Motor neuron (in vitro differentiated cells): ENCODE results near the gene CCL19. TPM values are rescaled to one million over a fixed set of nuclear protein-coding genes. Genes with fewer than 3 reads are reported as not detected.
A peak's percentile ranks its signal among the peaks of the same experiment; 100 is the strongest.

Experiments used
- ATAC-seq, 8 experiments: fragments of 200-7000 bp; cut with Tn5 transposase; replicated peaks in 6 of 8; 2 replicates each; pipeline ENCODE4 v1.8.0; 2021; ENCODE audit warnings: mild to moderate bottlenecking in 8 of 8, moderate library complexity in 8 of 8
- H3K27ac ChIP-seq, 2 donors: fragments of 250-450 bp; sonication (Bioruptor Pico); 2 replicates each; pipeline ENCODE4 v1.9.0; 2021; ENCODE audit warnings: antibody characterized with exemption in 2 of 2, mild to moderate bottlenecking in 2 of 2, moderate library complexity in 1 of 2
- H3K4me1 ChIP-seq, 2 donors: fragments of 250-450 bp; sonication (Bioruptor Pico); replicated peaks in 1 of 2; 2 replicates each; pipeline ENCODE4 v1.6.1; 2021; ENCODE audit warnings: antibody characterized with exemption in 2 of 2, mild to moderate bottlenecking in 2 of 2, moderate library complexity in 1 of 2
- H3K4me3 ChIP-seq, 5 donors: fragments of 250-450 bp; sonication (Bioruptor Pico); 2 replicates each; pipeline ENCODE4 v1.9.0; 2021; ENCODE audit warnings: antibody characterized with exemption in 5 of 5, mild to moderate bottlenecking in 5 of 5, moderate library complexity in 4 of 5
- WGBS, 10 experiments: fragments of 450-650 bp; shearing (Covaris generic); methylation state at CpG; one replicate each; pipeline ENCODE4 v1.0.0; 2022; 5-methylcytosine and 5-hydroxymethylcytosine counted together
- in situ Hi-C, 9 experiments: fragments of 400-800 bp; cut with MboI; loops; one replicate each; pipeline ENCODE4 v1.15.0; 2021; ENCODE audit warnings: low sequenced_read_pairs in 9 of 9, low pct_unique_long_range_greater_than_20kb in 2 of 9; ENCODE audit not compliant: unreplicated experiment in 9 of 9
- total RNA-seq, 8 experiments: library from RNA; unstranded; fragments of 300-600 nt; gene quantifications; 2 replicates each; pipeline versions ENCODE4 v1.2.3 to v1.2.4, GENCODE V29; 2022

Gene CCL19
- total RNA-seq, 8 experiments from 2014 or later: 0.38 TPM; not detected in 7

DNA sequence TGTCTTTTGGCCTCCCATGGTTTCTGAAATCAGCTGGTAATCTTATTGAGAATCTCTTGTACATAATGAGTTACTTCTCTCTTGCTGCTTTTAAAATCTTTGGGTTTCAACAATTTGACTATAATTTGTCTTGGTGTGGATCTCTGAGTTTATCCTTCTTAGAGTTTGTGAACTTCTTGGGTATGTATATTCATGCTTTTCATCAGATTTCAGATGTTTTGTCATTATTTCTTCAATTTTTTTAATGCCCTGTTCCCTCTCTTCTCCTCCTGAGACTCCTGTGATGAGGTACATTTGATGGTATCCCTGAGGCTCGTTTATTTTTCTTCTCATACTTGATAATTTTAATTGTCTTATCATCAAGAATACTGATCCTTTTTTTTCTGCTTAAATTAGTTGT is 21.1 kb upstream of the CCL19 start:
- ATAC-seq: no peak
- Histone ChIP-seq H3K27ac (no peak overlapping the region), H3K4me3 (no peak overlapping the region), H3K4me1 (peaks cover 0 to 7% of the 10 kb centered on the region in 2 donors)
- in situ Hi-C loops: no loop called here
- WGBS, 10 experiments: 0 to 40% (median 16%) methylated on average over 1 of the region's 1 CpG

DNA sequence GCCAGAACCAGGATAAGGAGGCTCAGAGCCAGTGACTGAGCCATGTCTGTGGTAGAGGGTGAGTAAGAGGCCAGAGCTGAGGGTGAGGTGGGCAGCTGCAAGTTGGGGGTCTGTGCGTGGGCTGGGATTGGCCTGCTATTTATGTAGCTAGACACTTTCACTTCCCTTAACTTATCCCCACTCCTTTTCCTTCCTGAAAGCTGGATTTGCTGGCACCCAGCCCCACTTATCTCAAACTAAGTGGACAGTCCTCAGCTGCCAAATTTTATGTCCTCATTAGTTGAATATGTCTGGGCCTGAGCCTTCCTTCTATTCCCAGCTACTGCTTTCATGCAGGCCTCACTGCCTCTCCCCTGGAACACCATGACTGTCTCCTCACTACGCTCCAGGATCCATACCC is 18.9 kb upstream of the CCL19 start, which contains the start of gene CCL21:
TSS of gene CCL21 (minus strand) at position 114 of the 400 bp plus-strand sequence. CDS start at position 44, 70 bp downstream.
- Histone ChIP-seq H3K27ac (no peak within 1 kb of the TSS), H3K4me1 (peaks cover 0 to 7% of the 10 kb centered on the region in 2 donors), H3K4me3 (no peak within 1 kb of the TSS)
- WGBS, 10 experiments: 40 to 100% (median 86%) methylated on average over 1 of the region's 2 CpGs; no CpG with 5 or more reads in 3 of the 10 experiments
- in situ Hi-C loops: no loop called here
- ATAC-seq: no peak

DNA sequence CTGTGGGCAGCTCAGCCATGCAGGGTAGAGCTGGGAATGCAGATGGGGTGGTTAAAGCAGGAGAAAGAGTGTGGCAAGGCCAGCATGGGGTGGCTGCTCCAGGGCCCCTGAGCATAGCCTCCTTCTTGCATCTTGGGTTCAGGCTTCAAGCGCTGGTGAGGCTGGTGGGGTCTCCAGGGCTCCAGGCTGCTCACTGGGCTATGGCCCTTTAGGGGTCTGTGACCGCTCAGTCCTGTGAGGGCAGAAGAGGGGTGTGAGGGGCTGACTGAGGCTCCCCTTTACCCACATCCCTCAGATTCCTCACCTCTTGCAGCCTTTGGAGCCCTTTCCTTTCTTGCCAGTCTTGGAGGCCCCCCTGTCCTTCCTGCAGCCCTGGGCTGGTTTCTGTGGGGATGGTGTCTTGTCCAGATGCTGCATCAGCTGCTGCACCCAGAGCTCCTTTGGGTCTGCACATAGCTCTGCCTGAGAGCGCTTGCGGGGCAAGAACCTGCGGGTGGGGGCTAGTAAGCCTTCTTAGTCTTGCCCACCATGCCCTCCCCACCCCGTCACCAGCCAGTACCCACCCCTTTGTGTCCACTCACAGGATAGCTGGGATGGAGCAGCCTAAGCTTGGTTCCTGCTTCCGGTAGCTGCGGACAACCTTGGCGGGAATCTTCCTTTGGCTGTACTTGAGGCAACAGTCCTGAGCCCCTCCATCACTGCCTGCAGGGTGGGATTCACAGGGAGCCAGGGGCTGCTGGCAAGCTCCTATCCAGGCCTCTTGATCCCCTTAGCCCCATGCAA is 18.3 kb upstream of the CCL19 start:
- in situ Hi-C loops: no loop called here

DNA sequence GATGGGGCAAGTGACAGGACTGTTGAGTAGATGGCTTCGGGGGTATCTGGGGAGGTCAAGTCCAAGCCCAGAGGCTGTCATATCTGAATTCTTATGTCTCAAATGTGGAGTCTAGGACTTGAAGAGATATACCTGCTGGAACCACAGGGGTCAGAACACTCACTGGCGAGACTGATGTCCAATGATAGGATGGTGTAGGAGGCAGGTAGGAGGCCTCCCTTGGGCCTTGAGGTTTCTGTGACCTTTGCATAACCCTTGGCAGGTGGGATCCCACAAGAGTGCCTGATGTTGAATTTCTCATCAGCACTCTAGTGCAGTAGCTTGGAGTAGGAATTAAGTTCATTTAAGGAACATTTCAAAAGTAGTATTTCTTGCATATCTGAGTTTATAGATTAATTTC is 16.1 kb upstream of the CCL19 start:
- no peak overlapping the region for H3K27ac ChIP-seq
- WGBS, 10 experiments: 0 to 80% (median 60%) methylated on average over 1 to 2 of the region's 2 CpGs; no CpG with 5 or more reads in 5 of the 10 experiments
- H3K4me3 ChIP-seq: no peak overlapping the region
- in situ Hi-C loops: no loop called here
- H3K4me1 ChIP-seq: peaks cover 0 to 7% of the 10 kb centered on the region in 2 donors
- ATAC-seq: no peak

More for the DNA sequence above, 18.3 kb upstream of the CCL19 start:
- no peak for ATAC-seq
- 80 to 100% methylated on average over 1 of the region's 9 CpGs; no CpG with 5 or more reads in 8 of the 10 experiments for WGBS, 10 experiments
- Histone ChIP-seq H3K4me3 (no peak overlapping the region), H3K4me1 (peaks cover 0 to 7% of the 10 kb centered on the region in 2 donors), H3K27ac (no peak overlapping the region)

DNA sequence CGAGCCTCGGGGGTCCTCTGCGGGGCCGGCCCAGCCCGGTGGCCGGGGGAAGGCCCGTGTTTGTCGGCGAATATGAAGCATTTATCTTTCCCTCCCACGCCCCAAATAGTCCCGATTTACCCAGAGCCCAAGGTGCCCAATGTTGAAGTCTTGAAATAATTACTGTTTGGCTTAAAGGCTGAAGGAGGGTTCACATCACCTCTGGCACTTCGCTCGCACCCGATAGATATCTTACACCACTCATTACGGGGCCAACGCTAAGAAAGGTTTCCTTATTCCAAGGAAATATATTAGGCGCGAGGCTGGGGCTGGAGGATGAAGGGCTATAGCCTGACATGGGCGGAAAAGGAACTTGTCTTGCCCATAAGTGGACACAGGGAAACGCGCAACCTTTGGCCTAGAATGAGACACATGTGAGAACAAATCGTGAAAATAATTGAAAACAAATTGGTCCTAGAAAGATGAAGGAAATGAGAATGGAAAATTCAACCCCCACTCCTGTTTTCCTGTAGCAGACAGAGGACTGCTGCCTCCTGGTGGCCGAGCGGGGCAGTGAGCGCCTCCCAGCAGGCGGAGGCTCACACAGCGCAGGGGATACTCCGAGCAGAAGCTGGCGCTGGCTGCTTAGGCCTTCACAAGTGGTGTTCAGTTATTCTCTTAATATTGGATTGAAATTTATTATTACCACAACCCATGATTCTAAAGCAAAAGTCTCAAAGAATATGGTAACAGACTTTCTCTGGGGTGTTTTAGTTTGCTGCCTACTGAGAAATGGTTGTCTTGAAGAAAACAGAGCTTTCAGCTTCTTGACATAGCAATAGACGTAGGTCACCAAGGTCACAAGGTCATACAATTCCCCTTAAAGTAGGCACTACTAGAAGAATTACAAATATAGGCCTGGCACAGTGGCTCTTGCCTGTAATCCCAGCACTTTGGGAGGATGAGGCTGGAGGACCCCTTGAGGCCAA is 11.0 kb upstream of the CCL19 start:
- peak overlapping the region; percentile 31 to 44 (median 42) for H3K4me3 ChIP-seq
- peak; percentile 76 to 87 (median 82) for ATAC-seq
- H3K27ac ChIP-seq: no peak overlapping the region
- 0 to 27% (median 16%) methylated on average over 2 to 21 of the region's 30 CpGs; no CpG with 5 or more reads in 1 of the 10 experiments for WGBS, 10 experiments
- in situ Hi-C loops: no loop called here
- H3K4me1 ChIP-seq: peaks cover 2 to 4% of the 10 kb centered on the region in 2 donors

DNA sequence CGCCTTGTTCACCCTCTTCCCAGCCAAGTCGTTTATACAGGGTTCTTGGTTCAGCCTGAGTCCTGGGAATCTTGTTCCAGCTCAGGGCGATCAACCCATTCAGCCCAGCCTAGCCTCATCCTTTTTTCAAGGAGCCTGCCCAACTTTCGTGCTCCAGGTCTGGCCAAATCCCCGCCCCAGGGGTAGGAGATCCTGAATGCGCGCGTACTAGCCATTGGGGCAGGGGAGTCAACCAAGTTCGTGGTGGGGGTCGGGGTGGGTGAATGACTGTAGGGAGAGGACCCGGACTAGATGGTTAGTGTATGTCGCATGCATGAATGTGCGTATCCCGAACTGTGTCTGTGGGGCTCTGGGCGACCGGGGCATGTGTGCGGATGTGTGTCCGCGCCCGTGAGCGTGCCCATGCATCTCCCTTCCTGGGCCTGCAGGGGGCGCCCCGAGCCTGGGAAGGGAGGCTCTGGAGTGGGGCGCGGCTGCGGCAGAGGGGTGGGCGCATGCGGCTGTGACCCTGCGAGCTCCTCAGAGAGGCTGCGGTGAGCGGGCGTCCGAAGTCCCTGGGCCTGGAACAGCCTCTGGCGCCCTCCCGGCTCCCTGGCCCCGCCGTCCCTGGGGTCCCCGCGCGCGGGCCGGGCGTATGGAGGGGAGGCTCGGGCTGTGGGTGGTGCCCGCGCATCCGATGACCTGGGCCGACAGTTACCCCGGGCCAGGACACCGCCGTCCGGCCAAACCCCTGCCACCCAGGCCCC is 10.1 kb upstream of the CCL19 start:
- H3K4me3 ChIP-seq: peak overlapping the region; percentile 31 to 44 (median 42)
- H3K4me1 ChIP-seq: peaks cover 2 to 4% of the 10 kb centered on the region in 2 donors
- ATAC-seq: peak; percentile 87 to 94 (median 90)
- in situ Hi-C loops: no loop called here
- 0 to 40% (median 17%) methylated on average over 1 to 3 of the region's 52 CpGs; no CpG with 5 or more reads in 6 of the 10 experiments for WGBS, 10 experiments
- no peak overlapping the region for H3K27ac ChIP-seq

DNA sequence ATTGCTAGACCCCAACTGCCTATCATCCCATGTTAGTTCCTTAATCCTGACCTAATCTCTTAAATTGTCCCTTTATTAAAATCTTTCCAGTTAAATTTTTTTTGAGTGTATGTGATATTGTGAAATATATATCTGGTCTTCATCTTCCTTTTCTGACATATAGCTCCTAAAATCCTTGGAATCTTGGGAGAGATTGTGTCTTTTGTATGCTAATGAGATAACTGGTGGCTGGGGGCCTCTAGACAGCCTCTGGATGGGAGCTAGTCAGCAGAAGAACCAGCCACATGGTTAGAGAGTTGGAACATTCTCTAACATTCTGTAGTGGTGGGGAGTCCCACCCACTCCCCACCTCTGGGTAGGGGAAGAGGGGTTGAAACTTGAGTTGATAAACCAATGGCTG is 3.7 kb upstream of the CCL19 start:
- in situ Hi-C loops: no loop called here
- ATAC-seq: no peak

DNA sequence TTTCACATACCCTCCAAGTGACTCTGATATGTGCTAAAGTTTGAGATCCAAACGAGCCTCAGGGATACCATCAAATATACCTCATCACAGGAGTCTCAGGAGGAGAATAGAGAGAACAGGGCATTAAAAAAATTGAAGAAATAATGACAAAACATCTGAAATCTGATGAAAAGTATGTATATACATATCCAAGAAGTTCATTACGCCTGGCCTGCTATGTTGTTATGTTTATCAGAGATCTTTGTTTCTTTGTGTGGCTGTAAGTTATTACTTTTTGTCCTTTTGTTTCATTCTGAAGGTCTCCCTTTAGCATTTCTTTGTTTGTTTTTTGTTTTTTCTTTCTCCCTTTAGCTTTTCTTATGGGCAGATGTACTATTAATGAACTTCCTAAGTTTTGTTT is 2.5 kb upstream of the CCL19 start:
- Histone ChIP-seq H3K27ac (no peak overlapping the region), H3K4me1 (no peaks in the 10 kb centered on the region), H3K4me3 (no peak overlapping the region)
- no peak for ATAC-seq
- WGBS, 10 experiments: 28 to 100% (median 57%) methylated on average over 1 to 2 of the region's 2 CpGs; no CpG with 5 or more reads in 1 of the 10 experiments
- in situ Hi-C loops: no loop called here

More for the DNA sequence above, 3.7 kb upstream of the CCL19 start:
- Histone ChIP-seq H3K4me1 (no peaks in the 10 kb centered on the region), H3K4me3 (no peak overlapping the region), H3K27ac (no peak overlapping the region)

DNA sequence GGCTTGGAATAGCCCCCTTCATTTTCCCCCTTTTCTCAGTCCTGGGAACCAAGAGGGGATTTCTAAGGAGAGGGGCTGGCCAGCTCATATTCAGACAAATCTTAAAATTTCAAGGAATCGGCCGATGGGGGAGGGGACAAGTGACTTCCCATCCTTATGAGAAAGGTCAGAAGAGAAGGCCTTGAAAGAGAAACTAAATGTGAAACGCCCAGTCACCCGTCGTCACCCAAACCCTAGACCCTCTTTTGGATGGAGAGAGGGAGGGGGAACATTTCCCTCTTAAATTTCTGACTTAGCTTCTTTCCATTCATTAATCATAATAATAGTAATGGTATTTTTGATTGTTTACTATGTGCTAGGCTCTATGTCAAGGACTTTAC is 850 bp upstream of the CCL19 start:
- H3K4me3 ChIP-seq: no peak overlapping the region
- in situ Hi-C loops: no loop called here
- WGBS, 10 experiments: 65 to 91% (median 71%) methylated on average over 2 to 5 of the region's 5 CpGs; no CpG with 5 or more reads in 5 of the 10 experiments
- H3K27ac ChIP-seq: no peak overlapping the region
- no peak for ATAC-seq
- H3K4me1 ChIP-seq: no peaks in the 10 kb centered on the region

DNA sequence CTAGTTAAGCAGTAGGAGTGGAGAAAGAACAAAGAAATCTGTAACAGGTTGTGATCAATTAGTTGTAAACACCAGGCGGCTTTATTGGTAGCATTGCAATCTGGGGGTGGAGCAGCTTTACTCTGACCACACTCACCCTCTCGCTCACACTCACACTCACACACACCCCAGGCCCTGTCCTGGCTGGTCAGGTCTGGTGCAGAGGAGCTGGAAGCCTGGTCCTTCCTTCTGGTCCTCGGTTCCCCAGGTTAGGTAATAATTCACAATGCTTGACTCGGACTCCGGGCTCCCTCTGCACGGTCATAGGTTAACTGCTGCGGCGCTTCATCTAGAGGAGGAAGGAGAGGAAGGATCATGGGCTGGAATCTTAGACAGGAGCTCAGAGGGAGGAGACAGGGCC is 1.6 kb downstream of the CCL19 start:
- H3K4me3 ChIP-seq: no peak overlapping the region
- in situ Hi-C loops: no loop called here
- no peaks in the 10 kb centered on the region for H3K4me1 ChIP-seq
- ATAC-seq: no peak
- no peak overlapping the region for H3K27ac ChIP-seq
- 54 to 100% (median 93%) methylated on average over 1 to 7 of the region's 8 CpGs; no CpG with 5 or more reads in 3 of the 10 experiments for WGBS, 10 experiments

DNA sequence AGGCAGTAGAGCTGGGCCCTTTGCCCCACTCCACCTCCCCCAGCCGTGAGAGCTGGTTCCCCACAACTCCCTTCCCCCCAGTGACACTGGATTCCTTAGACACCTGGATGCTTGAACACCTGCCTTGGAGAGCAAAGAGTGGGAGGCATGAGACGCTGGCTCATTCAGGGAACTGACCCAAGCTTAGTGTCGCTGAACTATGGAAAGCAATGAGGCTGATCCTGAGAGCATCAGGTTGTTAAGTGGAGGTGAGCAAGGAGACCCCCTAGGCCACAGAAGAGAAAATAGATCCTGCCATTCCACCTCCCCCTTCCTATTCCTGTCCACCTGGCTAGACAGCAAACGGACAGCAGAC is 2.0 kb downstream of the CCL19 start:
- 0 to 100% (median 87%) methylated on average over 1 to 3 of the region's 4 CpGs; no CpG with 5 or more reads in 2 of the 10 experiments for WGBS, 10 experiments
- H3K4me1 ChIP-seq: no peaks in the 10 kb centered on the region
- no peak for ATAC-seq
- H3K4me3 ChIP-seq: no peak overlapping the region
- in situ Hi-C loops: no loop called here
- H3K27ac ChIP-seq: no peak overlapping the region

DNA sequence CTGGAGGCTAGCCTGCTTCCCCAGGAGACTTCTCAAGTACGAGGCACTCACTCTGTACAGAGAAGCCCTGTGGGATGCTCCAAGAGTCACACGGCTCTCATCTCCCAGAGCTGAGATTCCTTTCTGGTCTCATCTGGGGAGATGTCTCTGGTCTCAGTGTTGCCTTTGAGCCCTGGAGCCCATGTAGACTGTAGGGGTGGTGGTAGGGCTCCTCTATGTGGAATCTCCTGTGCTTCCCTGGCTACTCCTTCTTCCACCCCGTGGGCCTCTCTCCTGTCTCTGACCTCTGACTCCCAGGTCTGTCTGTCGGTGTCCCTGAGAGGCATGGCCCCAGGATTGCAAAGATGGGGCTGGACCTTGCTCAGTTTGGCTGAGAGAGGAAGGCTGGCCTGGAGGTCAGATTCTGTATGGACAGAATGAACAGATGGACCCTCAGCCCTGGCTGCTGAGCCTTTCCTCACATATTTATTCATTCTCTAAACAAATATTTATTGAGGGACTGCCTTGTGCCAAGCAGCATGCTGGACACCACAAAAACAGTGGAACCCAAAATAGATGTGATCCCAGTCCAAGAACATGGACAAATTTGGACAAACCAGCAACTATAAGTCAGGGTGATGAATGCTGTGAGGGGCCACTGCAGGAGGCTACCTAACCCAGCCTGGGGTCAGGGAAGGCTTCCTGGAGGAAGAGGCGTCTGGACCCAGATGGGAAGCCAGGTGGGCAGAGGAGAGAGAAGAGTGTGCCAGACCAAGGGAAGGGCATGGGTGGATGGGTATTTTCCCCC is 2.6 kb downstream of the CCL19 start:
- ATAC-seq: no peak
- Histone ChIP-seq H3K27ac (no peak overlapping the region), H3K4me1 (no peaks in the 10 kb centered on the region), H3K4me3 (no peak overlapping the region)
- in situ Hi-C loops: no loop called here
- WGBS, 10 experiments: 30 to 100% (median 69%) methylated on average over 1 to 3 of the region's 5 CpGs; no CpG with 5 or more reads in 4 of the 10 experiments
